ENCODE data around the gene MAOA. TPM values are rescaled to one million over a fixed set of nuclear protein-coding genes. Genes with fewer than 3 reads are reported as not detected.

MAOA gene
- total and polyA plus RNA-seq, 9 of the 15 experiments (the other 6 are each of a cell fraction or from before 2014, with no cell fraction given) = 0.68 to 2.7 (median 1.9) TPM

Other genes with a start within 250 kb of the MAOA start
- gene MAOB, start 226.2 kb downstream of the MAOA start, total RNA-seq (2014; rRNA removed) = not detected in 2 replicates
- not detected in 2 replicates for gene MAOB, start 226.2 kb downstream of the MAOA start, total RNA-seq (2014; rRNA removed; fragmentation: Illumina TruSeq; extraction: Trizol)
- not detected in 2 replicates for gene MAOB, start 226.2 kb downstream of the MAOA start, total RNA-seq (2015; rRNA removed; fragmentation: Illumina TruSeq; extraction: Trizol)
- gene MAOB, start 226.2 kb downstream of the MAOA start, total RNA-seq (2021) = 0.09 and 0.13 TPM in 2 replicates
- not detected in 2 replicates for gene MAOB, start 226.2 kb downstream of the MAOA start, polyA plus RNA-seq (2011; rRNA removed)
- not detected in 2 replicates for gene MAOB, start 226.2 kb downstream of the MAOA start, polyA plus RNA-seq (2014; fragmentation: Illumina TruSeq; extraction: Trizol)
- gene MAOB, start 226.2 kb downstream of the MAOA start, polyA plus RNA-seq (2014; fragmentation: Nextera tagmentation; extraction: Ambion mirVana) = not detected
- gene MAOB, start 226.2 kb downstream of the MAOA start, polyA plus RNA-seq (2014; rRNA removed) = 0.05 TPM in 1 of 2 replicates, not detected in the other